Keratinocyte (primary cell): ENCODE results near the gene MAP4K1. TPM values are rescaled to one million over a fixed set of nuclear protein-coding genes. Genes with fewer than 3 reads are reported as not detected.

Experiments used
- DNase-seq: peaks from one replicate; pipeline ENCODE4 v3.0.0-alpha.2; 2011; ENCODE audit warnings: low read depth, missing footprints, low spot score
- FAIRE-seq: peaks from 2 replicates; lab custom pipeline; 2011; peaks lifted over from hg19 to GRCh38; lab: Jason Lieb, UNC
- H2AFZ ChIP-seq: 2 replicates; pipeline ENCODE4 v1.6.0; 2012; ENCODE audit warnings: low read length, control low read depth, inconsistent platforms; ENCODE audit not compliant: control insufficient read depth
- H3K27ac ChIP-seq: 2 replicates; pipeline ENCODE4 v1.5.1; 2011; ENCODE audit warnings: low read length; ENCODE audit not compliant: control insufficient read depth, insufficient read depth
- H3K27me3 ChIP-seq: 3 replicates; pipeline ENCODE4 v1.6.0; 2011; ENCODE audit warnings: low read length; ENCODE audit not compliant: control insufficient read depth, insufficient read depth; ENCODE audit errors: extremely low read depth
- H3K36me3 ChIP-seq, 2 experiments: 2 replicates in 1 of 2; 3 replicates in 1 of 2; pipeline ENCODE4 v1.5.1; 2011; ENCODE audit warnings: low read length in 2 of 2, mild to moderate bottlenecking in 1 of 2; ENCODE audit not compliant: control insufficient read depth in 2 of 2, insufficient read depth in 2 of 2; ENCODE audit errors: extremely low read depth in 1 of 2
- H3K4me1 ChIP-seq: 3 replicates; pipeline ENCODE4 v1.5.1; 2011; ENCODE audit warnings: low read length; ENCODE audit not compliant: control insufficient read depth, insufficient read depth; ENCODE audit errors: extremely low read depth
- H3K4me2 ChIP-seq: 3 replicates; pipeline ENCODE4 v1.6.0; 2011; ENCODE audit warnings: low read depth, low read length; ENCODE audit not compliant: control insufficient read depth, insufficient read depth; ENCODE audit errors: extremely low read depth
- H3K4me3 ChIP-seq, 3 experiments: fragments of 200-600 bp in 1 of 3; sonication (generic) in 1 of 3; 2 replicates in 2 of 3; 3 replicates in 1 of 3; pipeline ENCODE4 v1.5.1; 2011 to 2016; ENCODE audit warnings: low read length in 3 of 3, mild to moderate bottlenecking in 3 of 3, control low read depth in 2 of 3, inconsistent platforms in 1 of 3, low read depth in 1 of 3, mixed read lengths in 1 of 3, mixed run types in 1 of 3, moderate library complexity in 1 of 3; ENCODE audit not compliant: control insufficient read depth in 2 of 3, insufficient read depth in 2 of 3; ENCODE audit errors: extremely low read depth in 1 of 3
- H3K79me2 ChIP-seq: 2 replicates; pipeline ENCODE4 v1.6.0; 2012; ENCODE audit warnings: low read length; ENCODE audit not compliant: control insufficient read depth, insufficient read depth
- H3K9ac ChIP-seq: 3 replicates; pipeline ENCODE4 v1.6.0; 2011; ENCODE audit warnings: low read length; ENCODE audit not compliant: control insufficient read depth, insufficient read depth; ENCODE audit errors: extremely low read depth
- H3K9me1 ChIP-seq: 3 replicates; pipeline ENCODE4 v1.6.0; 2011; ENCODE audit warnings: low read length; ENCODE audit not compliant: control insufficient read depth, insufficient read depth; ENCODE audit errors: extremely low read depth
- H3K9me3 ChIP-seq: 2 replicates; pipeline ENCODE4 v1.5.1; 2012; ENCODE audit warnings: low read depth, low read length; ENCODE audit not compliant: control insufficient read depth
- H4K20me1 ChIP-seq: 3 replicates; pipeline ENCODE4 v1.6.0; 2011; ENCODE audit warnings: low read length; ENCODE audit not compliant: control insufficient read depth, insufficient read depth; ENCODE audit errors: extremely low read depth
- EZH2 ChIP-seq: IDR thresholded peaks from one replicate; pipeline ENCODE4 v1.6.1; 2012; ENCODE audit warnings: inconsistent platforms, mild to moderate bottlenecking, low read length, moderate library complexity
- dilution Hi-C: fragments of 300-500 bp; cut with MboI; formaldehyde crosslinking; loops from one replicate; pipeline ENCODE4 v1.7.0; 2020; ENCODE audit warnings: low sequenced_read_pairs; ENCODE audit not compliant: extremely low pct_ligation_motif_present
- polyA plus RNA-seq, 5 experiments: library from polyadenylated mRNA; depleted of rRNA in 3 of 5; stranded (reverse) in 3 of 5; stranded (forward) in 1 of 5; unstranded in 1 of 5; fragments of >200 nt; gene quantifications; 1 replicate in 1 of 5; 2 replicates in 3 of 5; 3 replicates in 1 of 5; pipeline versions ENCODE4 v1.2.1 to v1.2.3, GENCODE V29; 2011 to 2012; ENCODE audit warnings: missing spikeins in 2 of 5, low read depth in 1 of 5, low replicate concordance in 1 of 5
- TF ChIP-seq, protein P1 (sequence below), 3 experiments: IDR thresholded peaks in 1 of 3; conservative IDR thresholded peaks in 1 of 3; optimal IDR thresholded peaks in 1 of 3; 2 replicates in 2 of 3; 3 replicates in 1 of 3; pipeline versions ENCODE3 to v1.5.1; 2011; ENCODE audit warnings: low read length in 3 of 3, mild to moderate bottlenecking in 3 of 3, moderate library complexity in 2 of 3, control low read depth in 1 of 3, inconsistent platforms in 1 of 3; ENCODE audit not compliant: insufficient read depth in 2 of 3; ENCODE audit errors: extremely low read depth in 1 of 3

The MAP4K1 gene
- polyA plus RNA-seq, 1 donor (not counting 4 experiments of a cell fraction or from before 2014, with no cell fraction given), result 0.25 TPM

DNA sequence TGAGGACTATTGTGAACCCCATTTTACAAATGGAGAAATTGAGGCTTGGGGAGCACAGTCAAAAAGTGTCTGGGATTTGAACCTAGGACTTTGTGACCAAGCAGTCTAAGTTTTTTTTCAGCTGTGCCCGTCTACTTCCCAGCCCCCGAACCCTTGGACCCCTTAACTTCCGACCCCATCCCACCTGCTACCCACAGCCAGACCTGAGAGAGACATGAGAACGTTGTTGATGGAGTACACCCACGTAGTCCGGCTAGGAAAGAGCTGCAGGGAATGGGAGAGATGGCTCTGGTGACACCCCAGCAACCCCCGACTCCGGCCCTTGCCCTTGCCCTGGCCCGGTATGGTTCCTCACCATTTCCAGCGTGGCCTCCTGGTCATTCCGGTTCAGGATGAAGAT is 18.0 kb downstream of the MAP4K1 start:
- Histone ChIP-seq H3K36me3 (no peaks in the 10 kb centered on the region), H4K20me1 (no peaks in the 10 kb centered on the region), H3K4me2 (no peak overlapping the region), H3K9ac (no peak overlapping the region), H3K4me3 (no peak overlapping the region), H3K9me3 (no peaks in the 10 kb centered on the region), H3K9me1 (no peaks in the 10 kb centered on the region), H2AFZ (no peak overlapping the region), H3K27ac (no peak overlapping the region), H3K79me2 (no peaks in the 10 kb centered on the region), H3K27me3 (peaks cover 5% of the 10 kb centered on the region), H3K4me1 (no peaks in the 10 kb centered on the region)
- dilution Hi-C loops, result no loop called here
- FAIRE-seq (no peak), DNase-seq (no peak)
- TF ChIP-seq, protein P1, sequence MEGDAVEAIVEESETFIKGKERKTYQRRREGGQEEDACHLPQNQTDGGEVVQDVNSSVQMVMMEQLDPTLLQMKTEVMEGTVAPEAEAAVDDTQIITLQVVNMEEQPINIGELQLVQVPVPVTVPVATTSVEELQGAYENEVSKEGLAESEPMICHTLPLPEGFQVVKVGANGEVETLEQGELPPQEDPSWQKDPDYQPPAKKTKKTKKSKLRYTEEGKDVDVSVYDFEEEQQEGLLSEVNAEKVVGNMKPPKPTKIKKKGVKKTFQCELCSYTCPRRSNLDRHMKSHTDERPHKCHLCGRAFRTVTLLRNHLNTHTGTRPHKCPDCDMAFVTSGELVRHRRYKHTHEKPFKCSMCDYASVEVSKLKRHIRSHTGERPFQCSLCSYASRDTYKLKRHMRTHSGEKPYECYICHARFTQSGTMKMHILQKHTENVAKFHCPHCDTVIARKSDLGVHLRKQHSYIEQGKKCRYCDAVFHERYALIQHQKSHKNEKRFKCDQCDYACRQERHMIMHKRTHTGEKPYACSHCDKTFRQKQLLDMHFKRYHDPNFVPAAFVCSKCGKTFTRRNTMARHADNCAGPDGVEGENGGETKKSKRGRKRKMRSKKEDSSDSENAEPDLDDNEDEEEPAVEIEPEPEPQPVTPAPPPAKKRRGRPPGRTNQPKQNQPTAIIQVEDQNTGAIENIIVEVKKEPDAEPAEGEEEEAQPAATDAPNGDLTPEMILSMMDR (optimal IDR thresholded peaks at IDR 0.05 in 1 of 3, IDR thresholded peaks at IDR 0.05 in 1 of 3, conservative IDR thresholded peaks at IDR 0.05 in 1 of 3; ENCODE audit: extremely low read depth in 1 of 3, insufficient read depth in 2 of 3, low read length in 3 of 3), result no peak
- no peak for TF ChIP-seq EZH2

DNA sequence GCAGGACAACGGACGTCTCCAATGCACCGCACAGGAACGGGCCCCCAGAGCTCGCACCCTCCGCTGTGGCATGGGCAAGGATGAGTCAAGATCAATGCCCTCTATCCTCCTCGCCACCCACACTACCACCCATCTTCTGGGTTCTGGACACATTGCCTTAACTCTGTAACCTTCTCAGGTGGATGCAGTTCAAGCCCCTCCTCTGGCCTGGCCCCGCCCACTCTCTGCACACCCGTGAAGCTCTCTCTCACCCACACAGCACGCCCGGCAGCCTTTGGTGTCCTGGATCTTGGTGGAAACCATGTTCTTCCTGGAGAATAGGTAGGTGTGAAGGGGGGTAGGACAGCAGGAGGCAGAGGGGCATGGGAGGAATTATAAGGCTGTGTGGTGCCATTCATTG is 20.7 kb downstream of the MAP4K1 start:
- no peak for FAIRE-seq

More for the DNA sequence above, 20.7 kb downstream of the MAP4K1 start:
- Histone ChIP-seq H3K79me2 (no peaks in the 10 kb centered on the region), H4K20me1 (no peaks in the 10 kb centered on the region), H2AFZ (no peak overlapping the region), H3K9me3 (no peaks in the 10 kb centered on the region), H3K4me1 (no peaks in the 10 kb centered on the region), H3K9me1 (no peaks in the 10 kb centered on the region), H3K4me2 (no peak overlapping the region), H3K27ac (no peak overlapping the region), H3K36me3 (no peaks in the 10 kb centered on the region), H3K27me3 (peaks cover 5% of the 10 kb centered on the region), H3K9ac (no peak overlapping the region), H3K4me3 (no peak overlapping the region)
- no peak for DNase-seq
- TF ChIP-seq EZH2, result no peak
- TF ChIP-seq, protein P1 (optimal IDR thresholded peaks at IDR 0.05 in 1 of 3, IDR thresholded peaks at IDR 0.05 in 1 of 3, conservative IDR thresholded peaks at IDR 0.05 in 1 of 3; ENCODE audit: extremely low read depth in 1 of 3, insufficient read depth in 2 of 3, low read length in 3 of 3), result no peak
- dilution Hi-C loops, result no loop called here
